Gastroesophageal sphincter (tissue), 4 donors: ENCODE results near the gene OMA1. TPM values are rescaled to one million over a fixed set of nuclear protein-coding genes. Genes with fewer than 3 reads are reported as not detected.
A peak's percentile ranks its signal among the peaks of the same experiment; 100 is the strongest.
"Not testable (repeated sequence)": the region's sequence is repeated elsewhere in the genome, so short reads cannot be mapped to it uniquely, and the experiment has no call there.

Source experiments
- ATAC-seq: fragments of 150-250 bp; one replicate; pipeline ENCODE4 v1.9.1; 2016; ENCODE audit warnings: mild to moderate bottlenecking, moderate library complexity
- H3K27ac ChIP-seq, 4 donors: fragments of 200-600 bp; sonication (generic) in 3 of 4; 1 replicate in 3 of 4; 2 replicates in 1 of 4; pipeline ENCODE4 v1.5.1; 2016 to 2019
- H3K27me3 ChIP-seq: fragments of 200-600 bp; sonication (generic); one replicate; pipeline ENCODE4 v1.5.1; 2019
- H3K36me3 ChIP-seq, 2 donors: fragments of 200-600 bp; sonication (generic); one replicate each; pipeline ENCODE4 v1.5.1; 2019; ENCODE audit warnings: control low read depth in 1 of 2
- H3K4me1 ChIP-seq, 3 donors: fragments of 200-600 bp; sonication (generic); 1 replicate in 2 of 3; 2 replicates in 1 of 3; pipeline ENCODE4 v1.5.1; 2016 to 2019; ENCODE audit warnings: control low read depth in 2 of 3
- H3K4me3 ChIP-seq, 2 donors: fragments of 200-600 bp; sonication (generic); one replicate each; pipeline ENCODE4 v1.5.1; 2019; ENCODE audit warnings: mild to moderate bottlenecking in 1 of 2, moderate library complexity in 1 of 2
- H3K9me3 ChIP-seq, 3 donors: fragments of 200-600 bp; sonication (generic); one replicate each; pipeline ENCODE4 v1.5.1; 2017 to 2019; ENCODE audit warnings: control low read depth in 2 of 3
- EP300 ChIP-seq: sonication (generic); formaldehyde crosslinking; IDR thresholded peaks from one replicate; pipeline ENCODE4 v1.6.1; 2017; ENCODE audit warnings: antibody characterized with exemption, mild to moderate bottlenecking
- POLR2A ChIP-seq, 2 donors: fragments of 450-650 bp; IDR thresholded peaks; one replicate each; pipeline ENCODE4 v1.6.1; 2017; ENCODE audit warnings: antibody characterized with exemption in 2 of 2, mild to moderate bottlenecking in 2 of 2, moderate library complexity in 1 of 2
- POLR2AphosphoS5 ChIP-seq: sonication (generic); formaldehyde crosslinking; IDR thresholded peaks from one replicate; pipeline ENCODE4 v1.6.1; 2017; ENCODE audit warnings: antibody characterized with exemption
- WGBS, 2 donors: methylation state at CpG; one replicate each; pipeline ENCODE4 v1.1.5; 2018; ENCODE audit warnings: low coverage in 1 of 2; 5-methylcytosine and 5-hydroxymethylcytosine counted together
- total RNA-seq, 4 donors: library from RNA; depleted of rRNA; stranded (reverse); fragments of >200 nt; gene quantifications; one replicate each; pipeline ENCODE4 v1.1.0, GENCODE V29; 2016
- TF ChIP-seq, protein P1 (sequence below), 4 experiments: fragments of 200-600 bp in 2 of 4; fragments of 450-650 bp in 2 of 4; sonication (generic) in 1 of 4; IDR thresholded peaks; one replicate each; pipeline ENCODE4 v1.5.1; 2017 to 2019; ENCODE audit warnings: antibody characterized with exemption in 4 of 4, mild to moderate bottlenecking in 2 of 4, moderate library complexity in 2 of 4

OMA1 gene
- total RNA-seq, 4 donors from 2014 or later: 29.1 to 54.2 (median 36.6) TPM

DNA sequence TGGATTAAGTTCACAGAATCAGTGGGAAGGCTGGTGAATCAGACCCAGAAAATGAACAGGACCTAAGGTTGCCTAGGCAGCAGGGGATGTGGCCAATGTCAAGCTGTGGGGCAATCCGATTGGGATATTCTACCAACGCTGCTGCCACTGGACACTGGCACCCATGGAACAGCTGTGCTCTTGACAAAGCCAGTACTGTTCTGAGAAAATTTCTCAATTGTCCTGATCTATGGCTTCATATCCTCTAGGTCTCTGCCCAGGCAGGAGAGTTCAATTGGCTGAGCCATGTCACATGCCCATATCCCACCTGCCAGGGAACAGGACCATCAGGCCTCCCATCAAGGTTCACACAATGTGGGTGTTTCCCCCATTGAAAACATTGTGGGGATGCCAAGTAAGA is 24.3 kb upstream of the OMA1 start:
- WGBS, 2 donors: 87 to 100% methylated on average over 2 of the region's 2 CpGs
- peaks cover 0 to 1% (median 0%) of the 10 kb centered on the region in 3 donors for H3K4me1 ChIP-seq
- no peak for ATAC-seq
- no peak overlapping the region for H3K27ac ChIP-seq
- H3K27me3 ChIP-seq: peaks cover 60% of the 10 kb centered on the region
- TF ChIP-seq POLR2AphosphoS5: no peak
- H3K9me3 ChIP-seq: no peaks in the 10 kb centered on the region
- H3K4me3 ChIP-seq: no peak overlapping the region
- H3K36me3 ChIP-seq: no peaks in the 10 kb centered on the region

DNA sequence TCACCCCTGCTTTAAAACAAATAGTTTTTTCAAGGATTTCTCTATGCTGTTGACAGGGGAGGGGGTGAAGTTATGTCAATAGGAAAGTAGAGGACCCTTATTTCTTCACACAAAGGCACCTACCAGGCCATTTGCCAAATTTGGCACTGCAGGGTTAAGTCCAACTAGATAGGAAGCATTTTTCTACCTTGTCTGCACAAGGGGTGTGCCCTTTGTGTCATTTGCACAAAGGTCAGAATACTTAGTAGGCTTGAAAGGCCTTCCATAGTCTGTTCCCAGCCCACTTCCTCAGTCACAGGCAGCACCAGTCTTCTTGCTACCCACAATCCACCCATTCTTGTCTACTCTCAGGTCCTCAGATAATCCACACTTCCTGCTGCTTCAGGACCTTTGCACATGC is 23.6 kb upstream of the OMA1 start:
- H3K27me3 ChIP-seq: peaks cover 52% of the 10 kb centered on the region
- no peaks in the 10 kb centered on the region for H3K9me3 ChIP-seq
- H3K36me3 ChIP-seq: no peaks in the 10 kb centered on the region
- TF ChIP-seq POLR2A (IDR thresholded peaks at IDR 0.05): no peak
- no peak for TF ChIP-seq EP300
- TF ChIP-seq, protein P1, sequence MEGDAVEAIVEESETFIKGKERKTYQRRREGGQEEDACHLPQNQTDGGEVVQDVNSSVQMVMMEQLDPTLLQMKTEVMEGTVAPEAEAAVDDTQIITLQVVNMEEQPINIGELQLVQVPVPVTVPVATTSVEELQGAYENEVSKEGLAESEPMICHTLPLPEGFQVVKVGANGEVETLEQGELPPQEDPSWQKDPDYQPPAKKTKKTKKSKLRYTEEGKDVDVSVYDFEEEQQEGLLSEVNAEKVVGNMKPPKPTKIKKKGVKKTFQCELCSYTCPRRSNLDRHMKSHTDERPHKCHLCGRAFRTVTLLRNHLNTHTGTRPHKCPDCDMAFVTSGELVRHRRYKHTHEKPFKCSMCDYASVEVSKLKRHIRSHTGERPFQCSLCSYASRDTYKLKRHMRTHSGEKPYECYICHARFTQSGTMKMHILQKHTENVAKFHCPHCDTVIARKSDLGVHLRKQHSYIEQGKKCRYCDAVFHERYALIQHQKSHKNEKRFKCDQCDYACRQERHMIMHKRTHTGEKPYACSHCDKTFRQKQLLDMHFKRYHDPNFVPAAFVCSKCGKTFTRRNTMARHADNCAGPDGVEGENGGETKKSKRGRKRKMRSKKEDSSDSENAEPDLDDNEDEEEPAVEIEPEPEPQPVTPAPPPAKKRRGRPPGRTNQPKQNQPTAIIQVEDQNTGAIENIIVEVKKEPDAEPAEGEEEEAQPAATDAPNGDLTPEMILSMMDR (IDR thresholded peaks at IDR 0.05): no peak
- TF ChIP-seq POLR2AphosphoS5: no peak
- no peak overlapping the region for H3K4me3 ChIP-seq
- no peaks in the 10 kb centered on the region for H3K4me1 ChIP-seq
- no peak overlapping the region for H3K27ac ChIP-seq
- no peak for ATAC-seq

DNA sequence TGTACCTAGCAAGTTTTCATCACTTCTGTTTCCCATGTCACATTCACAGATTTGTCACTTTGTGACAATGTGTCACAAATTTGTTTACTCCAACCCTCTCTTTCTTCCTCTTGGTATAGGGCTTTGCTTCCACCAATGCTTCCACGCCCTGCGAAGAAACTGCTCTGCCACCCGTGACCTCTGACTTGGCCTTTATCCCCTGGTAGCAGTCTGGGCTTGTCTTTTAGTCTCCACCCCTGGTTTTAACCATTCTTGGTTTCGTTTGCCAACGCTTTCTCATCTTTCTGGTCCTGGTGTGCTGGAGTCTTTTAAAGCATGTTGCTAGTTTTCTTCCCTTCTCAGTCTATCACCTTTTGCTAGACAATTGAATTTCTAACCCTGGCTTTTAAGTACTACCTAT is 22.4 kb upstream of the OMA1 start:
- Histone ChIP-seq H3K9me3 (no peaks in the 10 kb centered on the region), H3K27me3 (peaks cover 40% of the 10 kb centered on the region), H3K4me3 (no peak overlapping the region), H3K4me1 (no peaks in the 10 kb centered on the region), H3K27ac (no peak overlapping the region), H3K36me3 (no peaks in the 10 kb centered on the region)
- no peak for ATAC-seq
- TF ChIP-seq, protein P1 (IDR thresholded peaks at IDR 0.05): no peak
- TF ChIP-seq EP300 (no peak), POLR2AphosphoS5 (no peak), POLR2A (IDR thresholded peaks at IDR 0.05) (no peak)
- 63 to 90% methylated on average over 3 to 5 of the region's 5 CpGs for WGBS, 2 donors

DNA sequence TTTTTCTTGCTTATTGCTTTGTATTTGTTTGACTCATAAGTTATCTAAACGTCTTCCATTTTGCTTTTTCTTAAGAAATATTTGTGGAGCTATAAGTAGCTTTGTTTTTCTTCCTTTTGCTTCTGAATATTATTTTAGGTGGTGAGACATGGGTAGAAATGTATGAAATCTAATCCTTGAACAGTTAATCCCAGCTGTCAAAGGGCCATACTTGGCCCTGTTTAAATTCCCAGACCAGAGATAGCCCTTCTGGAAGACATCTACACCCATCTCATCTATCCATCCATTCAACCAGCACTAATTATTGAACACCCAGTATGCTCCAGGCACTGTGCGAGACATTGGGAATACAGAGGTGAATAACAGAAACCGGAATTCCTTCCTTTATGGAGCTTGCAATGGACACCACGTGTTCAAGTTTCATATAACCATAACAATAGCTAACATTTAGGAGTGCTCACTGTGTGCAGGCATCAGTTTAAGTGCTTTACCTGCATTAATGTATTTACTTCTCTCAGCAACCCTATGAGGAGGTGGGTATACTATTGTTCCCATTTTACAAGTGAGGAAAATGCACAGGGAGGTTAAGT is 21.8 kb upstream of the OMA1 start:
- Histone ChIP-seq H3K36me3 (no peaks in the 10 kb centered on the region), H3K27me3 (peaks cover 35% of the 10 kb centered on the region), H3K9me3 (no peaks in the 10 kb centered on the region), H3K27ac (no peak overlapping the region), H3K4me3 (no peak overlapping the region), H3K4me1 (no peaks in the 10 kb centered on the region)
- no peak for ATAC-seq
- 73 to 80% methylated on average over 4 of the region's 4 CpGs for WGBS, 2 donors
- TF ChIP-seq EP300 (no peak), POLR2AphosphoS5 (no peak), POLR2A (IDR thresholded peaks at IDR 0.05) (no peak)
- TF ChIP-seq, protein P1 (IDR thresholded peaks at IDR 0.05): peak in 1 of 4 experiments; percentile 1

DNA sequence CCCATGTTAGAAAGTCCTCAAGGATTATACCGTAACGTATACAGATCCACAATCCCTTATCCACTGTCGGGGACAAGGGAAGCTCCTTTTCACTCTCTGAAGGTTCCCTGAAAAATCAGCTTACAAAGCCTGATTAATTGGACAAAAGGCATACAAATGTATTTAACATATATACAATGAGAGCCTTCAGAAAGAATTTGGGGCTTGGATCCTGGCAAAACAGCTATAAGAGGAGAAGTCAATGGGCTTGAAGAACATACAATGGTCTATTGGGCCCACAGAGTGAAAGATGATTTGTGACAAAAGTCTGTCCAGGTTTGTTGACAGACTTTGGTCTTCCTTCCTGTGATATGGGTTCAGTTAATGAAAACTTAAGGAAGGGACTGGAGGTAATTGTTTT is 19.8 kb upstream of the OMA1 start:
- Histone ChIP-seq H3K9me3 (no peaks in the 10 kb centered on the region), H3K4me1 (no peaks in the 10 kb centered on the region), H3K4me3 (no peak overlapping the region), H3K27ac (no peak overlapping the region), H3K27me3 (peaks cover 17% of the 10 kb centered on the region), H3K36me3 (no peaks in the 10 kb centered on the region)
- no peak for TF ChIP-seq POLR2A (IDR thresholded peaks at IDR 0.05)
- TF ChIP-seq, protein P1 (IDR thresholded peaks at IDR 0.05): no peak
- no peak for TF ChIP-seq POLR2AphosphoS5
- no peak for TF ChIP-seq EP300
- 78 to 92% methylated on average over 3 of the region's 3 CpGs for WGBS, 2 donors
- ATAC-seq: no peak

DNA sequence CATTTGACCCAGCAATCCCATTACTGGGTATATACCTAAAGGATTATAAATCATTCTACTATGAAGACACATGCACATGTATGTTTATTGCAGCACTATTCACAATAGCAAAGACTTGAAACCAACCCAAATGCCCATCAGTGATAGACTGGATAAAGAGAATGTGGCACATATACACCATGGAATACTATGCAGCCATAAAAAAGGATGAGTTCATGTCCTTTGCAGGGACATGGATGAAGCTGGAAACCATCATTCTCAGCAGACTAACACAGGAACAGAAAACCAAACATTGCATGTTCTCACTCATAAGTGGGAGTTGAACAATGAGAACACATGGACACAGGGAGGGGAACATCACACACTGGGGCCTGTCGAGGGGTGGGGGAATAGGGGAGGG is 17.2 kb upstream of the OMA1 start:
- H3K27ac ChIP-seq, H3K9me3 ChIP-seq, ATAC-seq, H3K4me3 ChIP-seq, H3K4me1 ChIP-seq, H3K36me3 ChIP-seq, H3K27me3 ChIP-seq: not testable (repeated sequence)
- WGBS, 2 donors: no CpG with 5 or more reads among the region's 1 CpG
